ENCODE measurements around the gene SLC22A4.

Gene SLC22A4

GRCh38 chr5:132289097-132289496 is 5.1 kb upstream of the SLC22A4 start:
- no peak for DNase-seq (ENCODE audit: low read depth)
- no peak for TF ChIP-seq CTCF (IDR thresholded peaks at IDR 0.05; ENCODE audit: insufficient read depth, low read depth, low read length, missing control alignments)
- H3K4me3 ChIP-seq (ENCODE audit: low read depth, low read length): no peak overlapping the region

- H3K4me3 ChIP-seq (ENCODE audit: low read depth, low read length): no peak overlapping the region
- no peak for DNase-seq (ENCODE audit: low read depth)
- no peak for TF ChIP-seq CTCF (IDR thresholded peaks at IDR 0.05; ENCODE audit: insufficient read depth, low read depth, low read length, missing control alignments)
These were observed 3.2 kb upstream of the SLC22A4 start for GRCh38 chr5:132291026-132291425.

- no peak for TF ChIP-seq CTCF (IDR thresholded peaks at IDR 0.05; ENCODE audit: insufficient read depth, low read depth, low read length, missing control alignments)
- peak; percentile 72 for DNase-seq (ENCODE audit: low read depth)
- peak overlapping the region; percentile 78 for H3K4me3 ChIP-seq (ENCODE audit: low read depth, low read length)
These were observed 865 bp upstream of the SLC22A4 start for GRCh38 chr5:132293066-132293991.

DNA sequence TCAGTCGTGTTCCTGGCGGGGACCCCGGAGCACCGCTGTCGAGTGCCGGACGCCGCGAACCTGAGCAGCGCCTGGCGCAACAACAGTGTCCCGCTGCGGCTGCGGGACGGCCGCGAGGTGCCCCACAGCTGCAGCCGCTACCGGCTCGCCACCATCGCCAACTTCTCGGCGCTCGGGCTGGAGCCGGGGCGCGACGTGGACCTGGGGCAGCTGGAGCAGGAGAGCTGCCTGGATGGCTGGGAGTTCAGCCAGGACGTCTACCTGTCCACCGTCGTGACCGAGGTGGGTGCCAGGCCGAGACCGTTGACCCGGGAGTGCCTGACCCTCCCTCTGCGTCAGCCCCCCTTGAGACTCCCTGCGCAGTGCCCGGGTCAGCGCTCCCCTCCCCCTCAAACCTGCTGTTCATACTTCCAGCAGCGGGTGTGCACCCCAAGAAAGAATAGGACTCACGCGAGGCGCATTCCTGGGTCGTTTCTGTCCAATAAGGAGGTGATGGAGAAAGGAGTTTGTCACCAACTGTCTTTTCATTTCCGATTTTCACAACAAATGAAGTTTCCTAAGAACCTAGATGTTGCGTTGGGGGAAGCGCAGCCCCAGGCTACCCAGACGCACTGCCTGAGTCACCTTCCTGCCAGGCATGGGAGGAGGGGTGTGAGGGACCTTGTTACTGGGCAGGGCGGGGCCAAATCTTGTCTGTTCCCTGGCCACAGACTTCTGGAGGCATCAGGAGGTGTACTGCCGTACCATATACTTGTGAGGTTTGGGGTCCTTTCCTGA is 722 bp downstream of the SLC22A4 start:
- TF ChIP-seq CTCF (IDR thresholded peaks at IDR 0.05; ENCODE audit: insufficient read depth, low read depth, low read length, missing control alignments): no peak
- peak overlapping the region; percentile 78 for H3K4me3 ChIP-seq (ENCODE audit: low read depth, low read length)
- DNase-seq (ENCODE audit: low read depth): peak; percentile 20

DNA sequence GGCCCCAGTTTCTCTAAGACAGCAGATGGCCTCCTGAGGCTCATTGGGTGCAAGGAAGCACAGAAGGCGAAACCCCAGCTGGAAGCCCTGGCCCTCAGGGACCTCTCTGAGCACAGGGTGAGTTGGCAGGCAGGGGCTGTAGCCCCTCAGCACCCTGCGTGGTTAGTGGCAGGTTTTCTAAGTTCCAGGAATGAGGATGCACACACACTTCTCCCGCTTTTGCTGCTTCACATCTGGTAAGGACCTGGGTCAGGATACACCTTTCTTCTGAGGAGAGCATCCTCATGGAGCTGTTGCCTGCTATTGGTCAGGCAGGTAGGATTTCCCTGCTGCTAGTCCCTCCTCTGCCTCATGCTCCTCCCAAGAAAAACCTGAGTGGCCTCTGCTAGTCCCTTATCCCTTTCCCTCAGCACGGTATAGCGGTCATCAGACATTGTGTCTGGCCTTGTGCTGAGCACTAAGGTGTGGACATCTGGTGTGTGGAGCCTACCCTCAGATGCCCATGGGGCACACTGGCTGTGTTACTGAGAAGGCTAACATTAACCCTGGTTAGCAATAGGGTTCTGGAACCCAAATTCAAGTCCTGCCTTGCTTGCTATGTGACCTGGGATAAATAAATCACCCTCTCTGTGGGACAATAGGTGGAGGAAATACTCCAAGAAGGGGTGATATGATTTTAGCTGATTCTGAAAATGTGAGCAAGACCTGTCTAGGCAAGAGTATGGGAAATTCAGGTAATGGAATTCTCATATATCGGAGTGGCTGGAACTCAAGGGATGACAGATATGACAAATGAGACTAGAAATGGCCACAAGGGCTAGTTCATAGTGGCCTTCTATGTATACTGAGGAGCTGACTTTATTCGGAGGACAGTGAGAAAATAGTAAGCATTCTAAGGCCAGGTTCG is 1.6 kb downstream of the SLC22A4 start:
- no peak for TF ChIP-seq CTCF (IDR thresholded peaks at IDR 0.05; ENCODE audit: insufficient read depth, low read depth, low read length, missing control alignments)
- no peak for DNase-seq (ENCODE audit: low read depth)
- H3K4me3 ChIP-seq (ENCODE audit: low read depth, low read length): no peak overlapping the region

DNA sequence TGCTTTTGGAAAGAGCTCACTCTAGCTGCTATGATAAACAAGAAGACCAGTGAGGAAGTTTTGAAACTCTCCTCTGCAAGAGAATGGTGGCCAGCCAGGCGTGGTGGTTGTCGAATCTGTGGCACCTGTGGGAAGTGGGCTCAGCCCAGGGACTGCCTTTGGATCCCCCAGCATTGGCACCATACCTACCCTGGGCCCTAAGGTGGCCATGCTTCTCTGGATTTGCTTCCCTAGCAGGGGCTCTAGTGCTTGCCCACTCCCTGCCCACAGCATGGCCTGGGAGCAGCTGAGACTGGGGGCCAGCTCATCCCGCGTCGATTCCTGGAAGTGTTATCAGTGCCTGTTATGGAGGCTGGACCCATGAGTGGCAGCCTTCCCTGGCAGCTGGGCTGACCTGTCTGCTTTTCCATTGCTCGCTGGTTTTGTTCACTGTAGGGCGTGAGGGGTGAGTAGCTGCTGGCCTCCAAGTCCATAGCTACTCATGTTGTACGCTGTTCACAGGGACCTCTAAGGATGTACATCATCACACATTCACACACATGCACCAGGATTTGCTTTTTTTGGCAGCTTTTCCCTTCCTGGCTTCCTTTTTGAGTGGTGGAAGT is 2.3 kb downstream of the SLC22A4 start:
- TF ChIP-seq CTCF (IDR thresholded peaks at IDR 0.05; ENCODE audit: insufficient read depth, low read depth, low read length, missing control alignments): no peak
- no peak for DNase-seq (ENCODE audit: low read depth)
- H3K4me3 ChIP-seq (ENCODE audit: low read depth, low read length): no peak overlapping the region
